ENCODE results near the gene AGAP1. TPM values are rescaled to one million over a fixed set of nuclear protein-coding genes. Genes with fewer than 3 reads are reported as not detected.

Gene AGAP1
- total RNA-seq, 4 donors from 2014 or later: 5.3 to 30.6 (median 19.2) TPM

GRCh38 chr2:235773188-235773928, 279.5 kb downstream of the AGAP1 start:
- Histone ChIP-seq H3K9me3 (no peaks in the 10 kb centered on the region), H3K27ac (no peak overlapping the region), H3K4me3 (no peak overlapping the region), H3K27me3 (no peaks in the 10 kb centered on the region), H3K4me1 (no peaks in the 10 kb centered on the region), H3K36me3 (no peaks in the 10 kb centered on the region)
- DNase-seq: no peak
- intact Hi-C loops (cut with DNase I; ENCODE audit: low total_unique reads): loop anchor here (10.0 kb wide), 1 partner anchor 401 kb away; no protein-coding TSS in a partner anchor
- TF ChIP-seq, protein P1, sequence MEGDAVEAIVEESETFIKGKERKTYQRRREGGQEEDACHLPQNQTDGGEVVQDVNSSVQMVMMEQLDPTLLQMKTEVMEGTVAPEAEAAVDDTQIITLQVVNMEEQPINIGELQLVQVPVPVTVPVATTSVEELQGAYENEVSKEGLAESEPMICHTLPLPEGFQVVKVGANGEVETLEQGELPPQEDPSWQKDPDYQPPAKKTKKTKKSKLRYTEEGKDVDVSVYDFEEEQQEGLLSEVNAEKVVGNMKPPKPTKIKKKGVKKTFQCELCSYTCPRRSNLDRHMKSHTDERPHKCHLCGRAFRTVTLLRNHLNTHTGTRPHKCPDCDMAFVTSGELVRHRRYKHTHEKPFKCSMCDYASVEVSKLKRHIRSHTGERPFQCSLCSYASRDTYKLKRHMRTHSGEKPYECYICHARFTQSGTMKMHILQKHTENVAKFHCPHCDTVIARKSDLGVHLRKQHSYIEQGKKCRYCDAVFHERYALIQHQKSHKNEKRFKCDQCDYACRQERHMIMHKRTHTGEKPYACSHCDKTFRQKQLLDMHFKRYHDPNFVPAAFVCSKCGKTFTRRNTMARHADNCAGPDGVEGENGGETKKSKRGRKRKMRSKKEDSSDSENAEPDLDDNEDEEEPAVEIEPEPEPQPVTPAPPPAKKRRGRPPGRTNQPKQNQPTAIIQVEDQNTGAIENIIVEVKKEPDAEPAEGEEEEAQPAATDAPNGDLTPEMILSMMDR (IDR thresholded peaks at IDR 0.05): no peak
- TF ChIP-seq POLR2A (IDR thresholded peaks at IDR 0.05): no peak

- Histone ChIP-seq H3K27ac (no peak overlapping the region), H3K27me3 (no peaks in the 10 kb centered on the region), H3K36me3 (no peaks in the 10 kb centered on the region), H3K4me1 (no peaks in the 10 kb centered on the region), H3K9me3 (no peaks in the 10 kb centered on the region), H3K4me3 (no peak overlapping the region)
- intact Hi-C loops (cut with DNase I; ENCODE audit: low total_unique reads): loop anchor here (10.0 kb wide), 1 partner anchor 400 kb away; no protein-coding TSS in a partner anchor
- TF ChIP-seq, protein P1 (IDR thresholded peaks at IDR 0.05): no peak
- TF ChIP-seq POLR2A (IDR thresholded peaks at IDR 0.05): no peak
- DNase-seq: no peak
Observed at GRCh38 chr2:235774153-235774870, 280.5 kb downstream of the AGAP1 start.

GRCh38 chr2:235776531-235776930, 282.7 kb downstream of the AGAP1 start:
- intact Hi-C loops (cut with DNase I; ENCODE audit: low total_unique reads): loop anchor here (10.0 kb wide), 1 partner anchor 398 kb away; no protein-coding TSS in a partner anchor
- Histone ChIP-seq H3K9me3 (no peaks in the 10 kb centered on the region), H3K4me3 (no peak overlapping the region), H3K27me3 (no peaks in the 10 kb centered on the region), H3K27ac (no peak overlapping the region), H3K36me3 (no peaks in the 10 kb centered on the region), H3K4me1 (no peaks in the 10 kb centered on the region)
- DNase-seq: no peak
- no peak for TF ChIP-seq POLR2A (IDR thresholded peaks at IDR 0.05)
- TF ChIP-seq, protein P1 (IDR thresholded peaks at IDR 0.05): no peak

DNA sequence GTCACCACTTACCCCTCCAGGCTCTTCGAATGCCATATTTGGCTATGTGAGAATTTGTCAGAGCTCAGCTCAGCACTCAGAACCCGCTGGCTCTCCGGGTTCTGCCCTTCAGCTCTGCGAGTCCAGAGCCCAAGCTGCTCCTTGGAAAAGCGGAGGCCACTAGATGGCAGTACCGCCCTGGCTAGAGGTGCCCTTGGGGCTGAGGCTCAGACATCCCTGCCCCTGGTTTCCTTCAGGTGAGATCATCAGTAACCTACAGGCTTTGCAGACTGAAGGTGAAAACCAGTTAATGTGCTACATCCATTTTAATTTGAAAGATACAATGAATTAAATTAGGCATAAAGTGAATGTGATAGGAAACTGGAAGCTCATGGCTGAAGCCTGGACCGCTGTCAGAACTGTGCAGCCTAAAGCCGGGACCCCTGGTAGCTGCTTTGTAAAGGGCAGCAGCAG, 285.6 kb downstream of the AGAP1 start:
- Histone ChIP-seq H3K9me3 (no peaks in the 10 kb centered on the region), H3K36me3 (no peaks in the 10 kb centered on the region), H3K4me1 (no peaks in the 10 kb centered on the region), H3K4me3 (no peak overlapping the region), H3K27ac (no peak overlapping the region), H3K27me3 (no peaks in the 10 kb centered on the region)
- TF ChIP-seq, protein P1 (IDR thresholded peaks at IDR 0.05): peak; percentile 50 to 63 (median 54)
- TF ChIP-seq POLR2A (IDR thresholded peaks at IDR 0.05): no peak
- intact Hi-C loops (cut with DNase I; ENCODE audit: low total_unique reads): loop anchor here (10.0 kb wide), 1 partner anchor 395 kb away; no protein-coding TSS in a partner anchor
- DNase-seq: peak; percentile 48 to 50

DNA sequence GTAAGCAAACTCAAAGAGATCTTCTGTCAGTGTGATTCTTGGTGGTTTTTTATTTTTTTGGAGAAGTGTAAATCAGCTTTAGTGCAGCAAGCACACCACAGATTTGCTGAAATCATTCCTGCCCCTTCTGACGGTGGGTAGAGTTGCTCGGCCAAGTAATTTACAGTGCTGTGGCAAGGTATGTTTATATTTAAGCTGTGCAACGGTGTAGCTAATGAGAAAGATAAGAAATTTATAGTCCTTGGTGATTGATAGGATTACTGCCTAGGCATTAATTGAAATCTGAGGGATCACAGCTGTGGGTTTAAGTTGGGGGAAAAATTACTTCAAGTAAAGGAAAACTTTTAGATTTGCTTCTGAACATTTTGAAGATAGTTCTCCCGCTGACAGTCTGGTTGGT, 286.6 kb downstream of the AGAP1 start:
- Histone ChIP-seq H3K4me1 (no peaks in the 10 kb centered on the region), H3K27me3 (no peaks in the 10 kb centered on the region), H3K27ac (no peak overlapping the region), H3K9me3 (no peaks in the 10 kb centered on the region), H3K36me3 (no peaks in the 10 kb centered on the region), H3K4me3 (no peak overlapping the region)
- no peak for DNase-seq
- intact Hi-C loops (cut with DNase I; ENCODE audit: low total_unique reads): no loop called here
- TF ChIP-seq, protein P1 (IDR thresholded peaks at IDR 0.05): no peak
- TF ChIP-seq POLR2A (IDR thresholded peaks at IDR 0.05): no peak

All from uterus (tissue), 4 donors.